Fibroblast of peridontal ligament (primary cell): ENCODE measurements around the gene MRC1.
"Not testable (repeated sequence)": the region's sequence is repeated elsewhere in the genome, so short reads cannot be mapped to it uniquely, and the experiment has no call there.

ENCODE experiments used
- DNase-seq: peaks from one replicate; pipeline ENCODE4 v3.0.0-alpha.2; 2010; ENCODE audit errors: extremely low read depth

The MRC1 gene

GRCh38 chr10:17905491-17905890 is 96.3 kb downstream of the MRC1 start:
- no peak for DNase-seq

GRCh38 chr10:17906002-17906401 is 96.9 kb downstream of the MRC1 start:
- DNase-seq, result no peak

- no peak for DNase-seq
Observed at GRCh38 chr10:17907641-17908040, 98.5 kb downstream of the MRC1 start.

GRCh38 chr10:17910125-17910789 is 101.1 kb downstream of the MRC1 start:
- peak; percentile 78 for DNase-seq

GRCh38 chr10:17912754-17913153 is 103.6 kb downstream of the MRC1 start:
- DNase-seq, result no peak

- DNase-seq, result no peak
Observed at GRCh38 chr10:17913604-17914003, 104.5 kb downstream of the MRC1 start.

GRCh38 chr10:17914169-17915045 is 105.3 kb downstream of the MRC1 start:
- DNase-seq, result no peak

- DNase-seq, result peak; percentile 56
Observed at GRCh38 chr10:17915181-17915580, 106.0 kb downstream of the MRC1 start.

GRCh38 chr10:17918187-17918903 is 109.2 kb downstream of the MRC1 start:
- peak; percentile 42 for DNase-seq

GRCh38 chr10:17921378-17921777 is 112.2 kb downstream of the MRC1 start:
- no peak for DNase-seq

GRCh38 chr10:17923728-17924127 is 114.6 kb downstream of the MRC1 start:
- peak; percentile 94 for DNase-seq

- DNase-seq, result no peak
Observed at GRCh38 chr10:17943033-17943745, 134.0 kb downstream of the MRC1 start.

- not testable (repeated sequence) for DNase-seq
Observed at GRCh38 chr10:17950269-17950668, 141.1 kb downstream of the MRC1 start.

- no peak for DNase-seq
Observed at GRCh38 chr10:17950726-17951125, 141.6 kb downstream of the MRC1 start.

GRCh38 chr10:17951868-17952371 is 142.8 kb downstream of the MRC1 start, which contains the start of gene SLC39A12:
Gene SLC39A12, plus strand, starts transcription at chr10:17951918. Its CDS starts 1,359 bp downstream, at chr10:17953277.
- peak; percentile 53 for DNase-seq

- DNase-seq, result not testable (repeated sequence)
Observed at GRCh38 chr10:17954372-17954771, 145.2 kb downstream of the MRC1 start.

GRCh38 chr10:17954861-17955260 is 145.7 kb downstream of the MRC1 start:
- DNase-seq, result no peak

- DNase-seq, result no peak
Observed at GRCh38 chr10:17958049-17958448, 148.9 kb downstream of the MRC1 start.

- no peak for DNase-seq
Observed at GRCh38 chr10:17959870-17960269, 150.7 kb downstream of the MRC1 start.
